Stimulated activated CD4-positive, alpha-beta T cell treated with anti-CD3 and anti-CD28 coated beads, Interleukin-1b, Interleukin-23, amount 100 ng/mL, for 1 hour (primary cell): ENCODE results near the gene UBE2E3.

Experiments
- DNase-seq, 2 donors: peaks; one replicate each; pipeline ENCODE4 v3.0.0-alpha.2; 2020; ENCODE audit warnings: low read depth in 2 of 2

Gene UBE2E3

GRCh38 chr2:180978903-180979748, 1.3 kb upstream of the UBE2E3 start:
- DNase-seq = no peak

GRCh38 chr2:180979749-180980105, 678 bp upstream of the UBE2E3 start:
- no peak for DNase-seq

DNA sequence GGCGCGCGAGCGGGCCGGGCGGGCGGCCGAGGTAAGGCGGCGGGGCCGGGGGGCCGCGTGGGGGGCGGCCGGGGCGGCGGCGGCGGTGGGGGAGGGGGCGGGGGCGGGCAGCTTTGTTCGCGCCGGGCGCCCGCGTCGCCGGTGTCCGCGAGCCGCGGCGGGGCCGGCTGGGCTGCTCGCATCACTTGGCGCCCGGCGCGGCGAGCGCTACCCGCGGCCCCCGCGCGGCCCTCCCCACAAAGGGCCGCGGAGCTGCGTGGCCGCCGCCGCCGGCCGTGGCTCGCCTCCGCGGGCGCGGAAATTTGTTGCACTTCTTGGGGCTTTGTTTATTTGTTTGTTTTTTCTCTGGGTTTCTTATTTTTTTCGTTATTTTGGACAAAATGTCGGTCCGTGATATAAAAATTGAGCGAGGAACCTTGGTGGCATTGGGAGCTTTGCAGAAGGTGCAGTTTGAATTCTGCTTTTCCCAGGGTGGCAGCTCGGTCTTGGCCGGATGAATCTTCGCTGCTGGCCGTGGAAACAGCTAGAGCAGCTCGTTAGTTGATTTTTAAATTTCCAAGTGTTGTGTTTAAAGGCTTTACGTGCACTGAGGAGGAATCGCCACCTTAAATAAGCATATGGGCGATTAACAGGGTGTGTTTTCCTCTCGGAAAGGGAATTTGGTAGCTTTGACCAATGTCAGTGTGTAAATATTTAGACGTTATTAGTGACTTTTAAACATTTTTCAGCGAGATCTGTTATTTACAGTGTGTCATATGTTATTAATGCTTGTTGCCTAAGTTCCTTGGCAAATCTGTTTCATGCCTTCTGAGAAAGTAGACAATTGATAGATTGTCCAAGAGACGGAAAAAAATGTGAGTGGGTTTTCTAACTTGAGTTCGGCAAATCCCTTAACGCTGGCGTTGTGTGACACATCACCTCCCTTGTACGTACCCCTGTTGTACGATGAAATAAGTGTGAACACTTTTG, 822 bp downstream of the UBE2E3 start:
- no peak for DNase-seq

DNA sequence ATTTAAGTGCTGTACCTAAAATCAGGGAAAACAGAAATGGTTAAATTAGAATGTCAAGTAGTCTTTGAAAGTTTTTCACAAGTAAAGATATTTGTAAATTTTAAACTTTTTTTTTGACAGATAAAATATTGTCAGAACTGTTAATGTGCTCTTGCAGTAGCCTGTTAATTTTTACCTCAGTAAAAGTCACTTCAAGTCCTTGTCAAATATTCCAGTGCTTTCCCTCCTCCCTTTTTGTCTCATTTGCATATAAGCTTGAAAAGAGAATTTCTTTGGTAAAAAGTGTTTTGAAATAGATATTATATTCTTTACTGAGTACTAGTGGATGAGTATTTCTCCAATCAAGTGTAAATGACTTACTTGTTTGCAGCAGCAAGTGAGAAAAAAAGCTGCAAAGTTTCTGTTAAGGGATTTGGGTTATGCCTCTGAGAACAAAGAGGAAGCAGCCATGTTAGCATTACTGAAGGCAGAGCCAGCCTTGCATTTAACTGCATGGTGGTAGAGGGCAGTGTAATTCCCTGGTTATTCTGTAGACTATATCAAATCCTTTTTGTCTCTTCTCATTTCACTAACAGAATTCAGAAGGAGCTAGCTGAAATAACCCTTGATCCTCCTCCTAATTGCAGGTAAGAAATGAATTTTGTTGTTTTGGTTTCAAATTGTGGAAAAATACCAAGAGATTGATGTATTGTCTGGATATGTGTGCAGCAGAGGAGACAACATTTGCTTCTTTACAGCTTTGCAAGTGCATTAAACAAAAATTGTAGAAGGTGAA, 3.2 kb downstream of the UBE2E3 start:
- no peak for DNase-seq

DNA sequence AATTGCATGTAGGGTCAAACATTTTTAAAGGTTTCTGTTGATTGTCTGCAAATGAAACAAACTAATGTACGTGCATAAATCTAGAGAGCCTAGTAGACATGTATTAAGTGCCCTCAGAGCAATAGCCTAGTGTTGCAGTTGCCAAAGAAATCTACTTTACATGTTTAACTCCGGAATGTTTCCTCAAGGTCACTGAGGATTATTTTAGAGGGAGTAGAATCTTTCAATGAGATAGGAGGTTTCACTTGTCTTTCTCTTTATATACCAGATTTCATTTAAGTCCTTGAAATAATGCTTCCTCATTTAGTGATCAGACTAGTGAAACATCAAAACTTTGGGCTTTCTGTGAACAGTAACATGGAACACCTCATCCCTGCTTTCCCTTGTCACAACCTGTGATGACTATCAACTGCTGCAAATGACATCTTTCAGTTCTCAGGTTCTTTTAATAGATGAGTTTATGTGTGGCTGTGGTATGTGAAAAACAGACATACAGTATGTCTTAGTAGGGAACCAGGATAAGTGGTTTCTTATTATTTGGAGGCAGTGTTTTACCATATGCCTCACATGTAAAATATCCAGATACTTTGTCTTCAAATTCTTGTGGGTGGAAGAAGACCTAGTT, 5.5 kb downstream of the UBE2E3 start:
- no peak for DNase-seq

DNA sequence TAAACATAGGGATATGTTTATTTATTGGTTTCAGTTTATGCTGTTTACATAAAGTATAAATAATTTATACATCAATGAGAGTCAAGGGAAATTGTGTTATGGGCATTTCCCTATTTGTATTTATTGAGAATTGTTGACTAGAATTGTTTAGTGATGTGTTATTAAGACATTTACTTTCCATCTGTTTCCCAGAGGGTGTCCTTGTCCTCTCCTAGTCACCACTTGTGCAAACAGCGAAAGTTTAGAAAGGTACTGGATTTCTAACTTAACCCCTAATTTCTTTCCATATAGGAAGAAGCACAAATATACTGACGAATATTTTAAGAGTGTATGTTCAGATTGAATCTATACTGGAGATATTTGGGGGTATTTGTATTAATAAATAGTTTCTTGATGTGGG, 6.7 kb downstream of the UBE2E3 start:
- no peak for DNase-seq

DNA sequence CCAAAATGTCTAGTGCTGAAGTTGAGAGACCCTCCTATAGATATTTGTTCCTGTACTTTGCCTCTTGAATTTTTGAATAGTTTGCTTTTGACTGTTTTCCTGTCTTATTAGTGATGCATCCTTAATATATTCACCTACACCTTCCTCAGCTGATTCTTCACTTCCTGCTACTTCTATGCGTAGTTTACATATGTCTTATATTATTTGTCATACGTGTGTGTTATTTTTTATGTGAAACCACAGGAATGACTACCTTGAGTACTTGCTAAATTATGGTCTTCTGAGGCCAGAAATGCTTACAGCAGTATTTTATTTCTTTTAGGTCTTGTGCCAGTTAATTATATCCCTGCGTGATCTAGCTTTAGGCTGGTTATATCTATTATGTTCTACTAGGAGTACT, 9.9 kb downstream of the UBE2E3 start:
- no peak for DNase-seq

- no peak for DNase-seq
Measured at GRCh38 chr2:180990794-180991193, 10.4 kb downstream of the UBE2E3 start.

- no peak for DNase-seq
Measured at GRCh38 chr2:180991361-180991760, 11.0 kb downstream of the UBE2E3 start.

DNA sequence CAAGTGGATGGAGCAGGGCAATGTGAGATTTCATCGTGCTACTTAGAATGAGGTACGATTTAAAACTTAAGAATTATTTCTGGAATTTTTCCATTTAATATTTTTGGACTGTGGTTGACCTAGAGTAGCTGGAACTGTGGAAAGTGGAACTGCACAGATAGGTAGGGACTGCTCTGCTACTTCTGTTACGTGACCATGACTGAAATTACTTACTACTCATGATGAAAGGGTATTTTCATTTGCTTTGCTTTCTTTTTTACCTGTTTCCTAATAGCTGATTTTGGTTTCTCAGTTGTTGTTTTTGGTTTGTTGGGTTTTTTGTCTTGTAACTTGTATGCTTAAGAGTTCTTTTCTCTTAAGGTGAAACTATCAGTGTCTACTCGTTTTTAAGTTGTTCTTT, 11.4 kb downstream of the UBE2E3 start:
- DNase-seq = no peak

GRCh38 chr2:180992994-180993393, 12.6 kb downstream of the UBE2E3 start:
- DNase-seq = no peak

GRCh38 chr2:180999274-180999964, 19.0 kb downstream of the UBE2E3 start:
- no peak for DNase-seq

GRCh38 chr2:181004647-181005325, 24.4 kb downstream of the UBE2E3 start:
- no peak for DNase-seq

DNA sequence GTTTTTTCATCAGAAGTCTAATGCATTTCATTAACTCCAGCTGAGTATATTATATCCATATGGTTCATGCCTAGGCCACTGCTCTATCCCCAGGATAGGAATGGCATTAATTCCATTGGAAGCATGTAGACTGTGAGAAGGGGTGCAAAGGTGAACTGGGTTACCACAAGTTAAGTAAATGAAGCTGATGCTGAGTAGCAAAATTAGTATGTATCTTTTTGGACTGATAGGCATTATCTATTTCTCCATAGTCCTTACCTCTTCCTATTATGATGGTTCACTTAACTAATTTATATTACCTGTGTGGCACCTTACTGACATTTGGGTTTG, 24.9 kb downstream of the UBE2E3 start:
- no peak for DNase-seq

- no peak for DNase-seq
Measured at GRCh38 chr2:181005809-181006208, 25.4 kb downstream of the UBE2E3 start.

DNA sequence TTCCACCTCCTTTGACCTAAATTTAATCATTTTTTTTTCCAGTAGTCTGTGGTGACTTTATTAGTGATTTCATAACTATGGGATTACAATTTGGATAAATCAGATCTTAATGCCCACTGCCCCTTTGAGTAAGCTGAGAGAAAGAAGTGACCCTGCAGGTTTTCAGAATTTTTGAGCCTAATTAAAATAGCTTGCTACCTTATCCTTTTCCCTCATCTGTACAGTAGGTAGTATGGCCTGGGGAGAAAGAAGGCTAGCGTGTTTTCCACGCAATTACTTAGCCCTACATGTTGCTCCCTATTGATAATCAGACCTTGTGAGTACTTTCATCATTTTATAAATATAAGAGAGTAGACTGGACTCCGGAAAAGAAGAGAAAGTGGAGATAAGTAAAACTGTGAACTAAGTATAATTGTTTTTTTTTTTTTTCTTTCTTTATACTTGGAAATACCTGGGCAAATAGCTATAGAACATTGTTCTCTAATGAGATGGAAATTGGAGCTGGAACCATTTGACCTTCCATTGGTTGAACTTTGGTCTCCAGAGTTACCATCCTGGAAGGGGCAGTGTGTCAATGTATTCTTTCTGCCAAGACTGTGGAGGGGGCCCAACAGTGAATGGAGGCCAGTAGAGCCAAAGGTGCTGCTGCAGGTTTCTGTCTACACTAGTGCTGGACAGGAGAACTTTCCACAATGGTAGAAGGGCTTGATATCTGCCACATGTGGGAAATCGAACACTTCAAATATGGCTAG, 26.9 kb downstream of the UBE2E3 start:
- DNase-seq = no peak

- no peak for DNase-seq
Measured at GRCh38 chr2:181008407-181008806, 28.0 kb downstream of the UBE2E3 start.

DNA sequence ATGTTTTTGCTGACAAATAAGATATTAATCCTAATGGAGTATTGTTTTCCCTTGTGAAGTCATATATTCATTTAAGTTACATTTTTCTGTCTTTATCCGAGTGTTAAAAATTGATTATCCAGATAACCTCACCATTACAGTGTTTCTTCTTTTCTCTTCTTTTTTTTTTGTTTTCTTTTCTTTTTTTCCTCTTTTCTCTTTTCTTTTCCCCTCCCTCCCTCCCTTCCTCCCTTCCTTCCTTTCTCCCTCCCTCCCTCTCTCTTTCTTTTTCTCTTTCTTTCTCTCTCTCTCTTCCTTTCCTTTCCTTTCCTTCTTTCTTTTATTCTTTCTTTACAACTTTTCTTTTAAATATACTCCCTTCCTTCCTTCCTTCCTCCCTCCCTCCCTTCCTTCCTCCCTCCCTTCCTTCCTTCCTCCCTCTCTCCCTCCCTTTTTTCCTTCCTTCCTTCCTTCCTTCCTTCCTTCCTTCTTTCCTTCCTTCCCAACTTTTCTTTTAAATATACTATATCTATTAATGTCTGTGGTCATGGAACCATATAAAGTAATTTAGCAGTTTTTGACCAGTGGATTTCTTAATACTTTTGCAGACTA, 40.9 kb downstream of the UBE2E3 start:
- DNase-seq = no peak

DNA sequence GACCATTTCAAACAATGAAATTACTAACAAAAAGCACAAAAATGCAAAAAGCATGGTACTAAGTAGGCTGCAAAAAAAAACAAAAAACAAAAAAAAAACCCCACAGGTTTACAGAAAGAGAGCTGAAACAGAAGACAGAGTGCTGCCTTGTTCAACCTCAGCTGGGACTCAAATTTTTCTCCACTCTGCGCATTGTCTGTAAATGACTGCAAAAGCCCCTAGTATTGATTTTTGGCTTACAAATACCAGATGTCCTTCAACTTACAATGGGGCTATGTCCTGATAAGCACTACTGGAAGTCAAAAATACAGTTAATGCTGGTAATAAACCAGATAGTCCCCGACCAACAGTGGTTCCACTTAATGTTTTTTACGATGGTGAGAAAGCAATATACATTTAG, 42.2 kb downstream of the UBE2E3 start:
- no peak for DNase-seq
